DMS 273 (cell line): ENCODE data around the gene SKAP1.

Experiments
- DNase-seq: peaks from one replicate; lab custom pipeline; 2025; ENCODE audit not compliant: unreplicated experiment; lab: John Stamatoyannopoulos, UW

Gene SKAP1

DNA sequence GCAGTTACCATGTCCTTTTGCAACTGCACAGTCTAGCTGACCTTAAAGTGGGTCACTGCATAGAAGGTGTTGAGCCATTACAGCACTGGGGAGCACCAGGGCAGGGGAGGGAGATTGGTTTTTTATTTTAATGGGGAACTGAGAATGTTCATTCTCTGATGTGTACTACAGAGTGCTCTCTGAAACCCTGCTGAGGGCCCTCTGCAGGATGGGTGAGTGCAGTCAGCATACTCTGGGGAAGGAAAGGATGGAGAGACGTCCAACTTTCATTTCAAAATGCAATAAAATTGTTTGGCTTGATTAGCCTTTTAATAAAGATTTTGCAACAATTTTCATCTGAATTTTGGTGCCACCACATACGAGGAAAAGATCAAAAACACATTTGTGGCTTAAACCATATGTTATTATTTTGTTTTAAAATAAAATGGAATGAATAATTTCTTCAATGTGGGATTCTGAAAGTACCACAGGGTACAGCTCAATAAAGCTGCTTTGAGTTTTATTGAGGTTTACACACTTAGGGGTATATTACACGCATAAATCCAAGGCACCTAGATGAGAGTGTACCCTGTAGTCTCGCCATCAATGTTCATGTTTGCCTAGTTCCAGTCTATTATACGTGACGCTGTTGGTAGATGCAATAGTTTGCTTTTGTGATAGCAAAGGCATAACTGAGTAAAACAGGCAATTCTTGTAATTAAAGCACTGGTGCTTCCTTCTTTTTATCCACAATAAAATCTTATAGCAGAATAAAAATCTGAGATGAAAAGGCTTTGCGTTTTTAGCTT lies 249.0 kb downstream of the SKAP1 start:
- DNase-seq: no peak

DNA sequence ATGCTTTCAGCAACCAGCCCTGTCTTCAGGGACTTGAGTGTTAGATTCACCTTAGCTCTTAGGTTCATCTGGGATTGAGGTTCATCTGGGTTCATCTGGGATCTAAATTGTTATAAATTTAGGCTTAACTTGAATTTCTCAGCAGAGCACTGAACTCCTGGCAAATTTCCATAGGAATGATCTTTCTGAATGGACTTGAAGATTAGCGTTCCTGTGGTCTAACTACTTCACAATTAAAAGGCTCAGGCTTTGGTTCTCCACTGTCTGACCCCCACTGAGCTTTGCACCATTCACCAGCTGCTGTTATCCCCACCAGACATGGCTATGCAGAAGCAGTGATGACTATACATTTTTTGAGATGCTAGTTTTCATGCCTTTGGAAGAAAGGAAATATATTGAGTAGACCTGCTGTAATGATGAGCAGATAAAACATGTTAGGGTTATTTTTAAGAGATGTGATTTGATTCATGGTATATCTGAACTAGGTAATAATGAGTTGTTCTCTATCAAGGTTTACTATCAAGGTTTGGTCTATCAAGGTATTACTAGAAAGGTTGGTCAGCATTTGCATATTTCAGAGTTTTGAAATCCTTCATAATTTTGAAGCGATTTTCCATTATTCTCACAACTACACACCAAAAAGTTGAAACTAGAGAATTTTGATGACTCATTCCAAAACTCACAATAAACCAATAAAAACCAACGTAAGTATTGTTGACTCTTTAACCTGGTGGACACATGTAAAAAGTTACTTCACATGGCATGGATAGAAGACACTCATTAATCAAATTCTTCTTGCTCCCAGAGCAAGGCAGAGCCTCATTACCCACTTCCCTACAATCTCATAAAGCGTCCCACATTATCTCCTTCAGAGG lies 250.7 kb downstream of the SKAP1 start:
- DNase-seq: no peak

DNA sequence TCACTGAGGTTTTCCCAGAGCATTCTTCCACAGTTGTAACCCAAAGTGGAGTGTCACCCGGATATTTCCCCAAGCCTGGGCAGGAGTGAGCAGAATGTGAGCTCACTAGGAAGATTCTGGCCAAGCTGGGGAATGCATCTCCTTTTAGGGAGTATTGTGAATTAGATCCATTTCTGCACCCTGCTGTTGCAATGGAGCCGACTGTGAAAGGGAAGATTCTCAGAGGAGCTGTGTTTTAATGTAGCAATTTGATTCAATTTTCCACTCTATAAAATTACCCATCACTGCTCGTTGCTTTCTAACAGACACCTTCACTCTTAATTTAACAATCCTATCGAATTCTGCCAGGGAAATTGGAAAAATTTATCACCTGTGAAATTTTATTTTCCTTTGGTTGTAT lies 251.7 kb downstream of the SKAP1 start:
- DNase-seq: no peak

DNA sequence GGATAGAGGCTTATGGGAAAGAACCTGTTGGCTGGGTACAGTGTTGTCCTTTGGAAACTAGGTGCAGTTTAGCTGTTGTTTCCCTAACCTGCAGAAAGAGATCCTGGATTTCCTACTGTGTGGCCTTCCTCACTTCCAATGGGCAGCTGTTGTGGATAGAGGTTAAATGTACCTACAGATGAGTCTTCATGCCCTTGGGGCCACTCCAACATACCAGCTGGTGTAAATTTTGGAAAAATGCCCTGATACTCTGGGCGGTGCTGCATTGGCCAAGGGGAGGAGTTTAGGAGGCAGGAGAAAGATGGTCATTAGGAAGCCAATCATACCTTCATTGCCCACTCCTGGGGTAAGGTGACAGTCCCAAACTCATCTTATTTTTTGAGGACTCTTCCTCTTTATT lies 252.2 kb downstream of the SKAP1 start:
- DNase-seq: peak; percentile 20

DNA sequence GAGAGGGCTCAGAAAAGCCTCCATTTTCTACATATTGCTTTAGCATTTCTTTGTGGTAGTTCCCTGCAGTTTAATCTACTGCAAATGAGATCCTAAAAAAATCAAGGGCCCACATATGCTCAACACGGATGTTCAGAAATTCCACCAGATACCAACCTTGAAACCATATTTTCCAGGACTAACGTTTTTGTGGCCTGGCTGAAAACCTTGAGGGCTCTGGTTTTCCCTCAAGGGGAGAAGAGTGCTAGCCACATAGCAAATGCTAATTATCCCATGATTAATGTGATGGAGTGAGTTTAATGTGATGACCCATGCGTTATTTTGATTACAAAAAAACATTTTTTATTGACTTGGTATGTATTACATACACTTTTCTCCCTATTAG lies 253.6 kb downstream of the SKAP1 start:
- DNase-seq: no peak

DNA sequence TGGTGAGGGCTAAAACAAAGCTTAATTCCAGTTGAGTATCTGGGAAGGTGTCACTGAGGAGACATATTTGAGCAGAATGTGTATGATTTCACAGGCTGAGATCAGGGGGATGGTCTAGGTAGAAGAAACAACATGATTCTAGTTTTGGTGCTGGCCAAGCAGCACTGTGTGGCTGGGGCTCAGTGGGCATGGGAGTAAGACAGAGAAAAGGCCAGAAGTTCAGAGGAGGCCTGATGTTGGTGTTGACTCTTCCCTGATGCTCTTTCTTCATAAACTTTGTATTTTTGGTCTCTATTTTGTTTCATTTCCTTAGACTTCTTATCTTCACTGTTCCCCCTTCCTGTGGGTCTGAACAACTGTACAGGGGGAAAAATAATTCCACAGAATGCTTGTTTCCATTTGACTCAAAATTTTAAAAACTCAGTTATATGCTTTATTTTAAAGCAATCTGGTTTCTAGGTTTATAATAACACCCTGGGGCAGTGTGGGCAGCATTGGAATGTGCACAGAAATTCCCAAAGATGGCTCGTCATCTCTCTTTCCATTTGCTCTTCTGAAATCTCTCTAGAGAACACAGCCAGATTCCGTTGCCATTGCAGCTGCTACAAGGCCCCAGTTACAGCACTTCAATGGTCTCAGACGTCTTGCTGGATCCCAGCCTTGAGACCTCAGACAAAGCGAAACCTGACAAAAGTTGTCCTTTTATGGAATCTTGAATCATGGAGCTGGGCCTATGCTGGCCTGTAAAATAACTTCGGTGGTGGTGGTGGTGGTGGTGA lies 254.1 kb downstream of the SKAP1 start:
- no peak for DNase-seq

DNA sequence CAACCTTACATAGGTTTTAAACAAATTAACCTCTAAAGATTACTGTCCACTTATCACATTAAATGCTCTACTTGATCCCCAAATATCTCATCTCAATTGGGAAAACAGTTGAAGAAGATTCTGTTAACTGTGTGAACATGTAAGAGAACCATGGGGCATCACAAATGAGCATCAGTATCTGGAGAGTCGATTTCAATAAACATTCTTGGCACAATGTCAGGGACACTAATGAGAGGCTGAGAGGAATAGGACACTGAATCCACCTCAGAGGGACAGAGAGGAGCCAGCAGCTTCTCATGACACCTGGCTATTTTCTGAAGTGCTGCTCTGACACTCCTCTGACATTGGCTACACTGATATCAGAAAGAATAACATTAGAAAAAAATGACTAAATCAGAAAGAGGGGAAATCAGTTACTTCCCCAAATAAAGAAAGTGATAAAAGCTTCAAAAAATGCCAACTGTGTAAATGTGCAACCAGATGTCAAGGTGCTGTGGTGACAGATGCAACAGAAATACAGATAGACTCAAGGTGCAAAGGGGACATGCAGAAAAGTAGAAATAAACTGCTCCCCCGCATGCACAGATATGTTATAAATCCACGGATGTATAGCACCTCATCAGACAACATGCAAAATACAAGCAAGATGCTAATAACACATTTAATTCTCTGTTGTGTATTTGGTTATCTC lies 255.0 kb downstream of the SKAP1 start:
- DNase-seq: no peak

DNA sequence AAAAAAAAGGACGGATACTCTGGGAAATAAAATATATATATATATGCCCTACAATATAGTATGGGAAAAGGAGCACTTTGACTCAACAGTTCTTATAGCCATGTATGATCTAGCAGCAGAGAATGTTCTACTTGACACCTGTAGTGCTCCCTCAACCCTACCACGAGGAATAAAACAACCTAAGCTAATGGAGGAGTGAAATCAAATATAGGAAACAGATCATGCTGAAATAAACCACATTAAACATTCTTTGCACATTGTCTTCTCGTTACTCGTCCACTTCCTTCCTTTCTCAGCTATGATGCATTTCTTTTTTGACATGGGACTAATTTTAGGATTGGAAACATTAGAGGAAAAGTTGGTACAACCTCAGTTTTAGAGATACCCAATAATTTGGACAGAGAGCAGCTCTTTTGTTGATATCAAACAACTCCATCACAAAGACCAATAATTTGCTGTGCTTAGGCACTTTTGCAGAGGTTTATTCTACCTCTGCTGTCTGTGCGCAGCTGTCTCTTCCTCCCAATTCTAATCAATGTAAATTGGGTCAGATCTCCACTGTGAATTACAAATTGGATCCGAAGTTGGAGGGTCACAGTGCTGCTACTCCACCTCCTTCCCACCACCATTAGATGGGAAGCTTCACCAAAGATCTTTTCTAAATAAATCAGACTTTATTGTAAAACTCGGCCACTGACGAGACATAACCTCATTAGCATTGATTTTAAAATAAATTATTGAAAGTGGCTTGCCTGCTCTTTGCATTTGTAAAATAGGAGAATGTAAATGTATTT lies 256.6 kb downstream of the SKAP1 start:
- DNase-seq: no peak

DNA sequence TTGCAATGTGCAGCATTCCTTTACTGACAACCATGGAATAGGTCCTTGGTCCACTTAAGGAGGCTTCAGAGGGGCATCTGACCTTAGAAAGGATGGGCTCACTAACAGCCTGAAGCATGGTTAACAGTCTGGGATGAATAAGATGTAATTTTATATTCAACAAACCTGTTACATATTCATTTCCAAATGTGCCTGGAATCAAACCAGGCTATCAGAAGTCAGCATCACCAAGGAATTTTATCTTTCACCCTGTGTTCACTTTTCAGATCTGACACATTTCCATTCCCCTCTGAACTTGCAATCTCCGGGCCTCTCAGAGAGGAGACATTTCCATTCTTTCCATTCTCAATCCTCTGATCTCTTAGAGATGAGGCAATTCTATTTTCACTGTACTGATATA lies 260.1 kb downstream of the SKAP1 start:
- no peak for DNase-seq

DNA sequence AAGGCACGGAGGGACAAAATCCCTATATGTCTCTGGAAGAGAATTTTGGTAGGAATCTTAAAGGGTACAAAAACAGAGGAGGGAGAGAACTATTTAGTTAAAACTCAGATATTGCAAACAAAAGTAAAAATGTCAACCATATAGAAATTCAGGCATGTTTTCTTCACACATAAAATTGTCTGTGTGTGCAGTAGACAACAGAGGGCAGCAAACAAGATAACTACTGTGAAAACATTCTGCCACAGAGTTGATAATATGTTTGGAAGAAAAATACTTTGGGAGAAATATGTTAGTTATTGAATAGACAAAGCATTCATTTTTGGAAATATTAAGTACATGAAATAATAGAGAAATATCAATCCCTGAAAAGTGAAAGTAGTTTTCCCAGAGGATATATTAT lies 266.2 kb downstream of the SKAP1 start:
- DNase-seq: no peak

DNA sequence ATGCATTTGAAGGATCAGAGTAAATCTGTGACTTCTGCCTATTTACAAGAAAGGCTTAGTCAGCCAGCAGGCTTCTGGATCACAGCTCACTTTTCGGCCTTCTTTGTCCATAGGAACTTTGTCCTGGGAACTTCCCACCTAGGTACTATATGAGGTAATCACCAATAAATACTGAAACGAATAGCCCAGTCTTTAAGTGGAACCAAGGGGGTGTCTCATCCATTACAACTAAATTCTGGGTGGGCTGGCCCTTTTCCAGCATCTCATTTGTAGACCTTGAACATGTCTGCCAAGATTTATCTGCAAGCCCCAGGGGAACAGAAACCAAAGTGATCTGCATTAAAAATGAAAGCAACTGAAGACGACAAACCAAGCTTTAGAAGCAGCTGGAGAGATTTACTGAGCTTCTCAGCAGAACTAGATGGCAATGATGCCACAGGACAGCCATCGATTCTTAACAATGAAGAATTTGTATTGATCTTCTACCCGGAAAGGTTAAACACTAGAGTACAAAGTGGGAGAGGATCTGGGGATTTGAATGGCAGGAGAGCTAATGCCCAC lies 267.0 kb downstream of the SKAP1 start:
- peak; percentile 38 for DNase-seq

DNA sequence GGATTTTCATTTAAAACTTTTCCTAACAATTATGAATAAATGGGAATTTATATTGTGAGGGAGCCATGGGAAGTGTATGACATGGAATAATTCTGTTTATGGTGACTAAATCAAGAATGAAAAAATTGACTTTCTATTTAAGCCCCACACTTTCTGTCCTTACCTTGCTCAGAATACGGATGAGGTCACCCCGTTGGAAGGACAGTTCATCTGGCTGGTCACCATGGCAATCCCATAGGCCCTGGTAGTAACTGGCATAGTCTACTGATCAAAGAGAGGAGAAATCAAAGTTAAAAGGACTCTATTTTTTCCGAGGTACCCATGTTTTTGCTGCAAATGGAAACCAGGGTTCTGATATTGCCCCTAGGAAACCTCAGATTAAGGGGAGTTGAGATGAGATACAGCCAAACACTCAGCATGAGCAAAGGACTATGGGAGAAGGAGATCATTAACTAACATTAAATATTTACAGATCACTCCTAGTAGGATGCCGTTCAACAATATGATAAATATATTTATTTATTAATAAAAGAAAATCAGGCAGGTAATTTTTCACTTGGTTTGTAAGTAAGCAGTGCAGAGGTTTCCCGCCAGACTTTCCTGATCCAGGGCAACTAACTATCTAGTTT lies 267.6 kb downstream of the SKAP1 start:
- no peak for DNase-seq

DNA sequence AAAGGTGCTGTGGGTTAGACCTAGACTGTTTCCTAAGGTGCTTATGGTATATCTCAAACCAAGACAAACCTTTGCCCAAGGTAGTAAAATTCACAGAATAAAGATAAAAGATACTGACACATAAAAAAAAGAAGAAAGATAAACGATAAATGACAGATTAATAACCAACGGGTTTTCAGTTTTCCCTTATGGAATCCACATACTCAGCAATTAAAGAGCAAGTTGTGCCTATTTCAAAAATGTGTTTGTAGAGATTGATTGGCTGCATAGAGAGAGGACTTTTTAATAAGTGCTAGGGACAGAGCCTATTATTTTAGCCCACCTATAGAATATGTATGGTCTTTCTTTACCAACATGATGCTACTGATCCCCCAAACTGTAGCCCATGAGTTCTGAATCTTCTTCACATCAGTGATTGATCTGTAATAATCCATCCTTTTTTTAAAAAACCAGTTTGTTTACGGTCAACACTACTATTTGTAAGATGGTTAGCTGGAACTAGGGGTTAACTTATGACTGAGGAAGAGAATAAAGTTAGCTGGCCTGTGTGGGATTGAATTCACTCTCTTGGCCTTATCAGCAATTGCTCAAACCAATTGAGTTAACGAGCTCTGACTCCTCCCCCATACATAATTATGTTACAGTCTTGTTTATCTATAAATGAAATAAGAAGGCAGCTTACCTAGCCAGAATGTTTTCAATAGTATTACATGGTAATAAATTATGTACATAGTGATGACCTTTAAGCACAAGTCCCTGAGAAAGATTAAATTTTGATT lies 268.7 kb downstream of the SKAP1 start:
- DNase-seq: no peak

DNA sequence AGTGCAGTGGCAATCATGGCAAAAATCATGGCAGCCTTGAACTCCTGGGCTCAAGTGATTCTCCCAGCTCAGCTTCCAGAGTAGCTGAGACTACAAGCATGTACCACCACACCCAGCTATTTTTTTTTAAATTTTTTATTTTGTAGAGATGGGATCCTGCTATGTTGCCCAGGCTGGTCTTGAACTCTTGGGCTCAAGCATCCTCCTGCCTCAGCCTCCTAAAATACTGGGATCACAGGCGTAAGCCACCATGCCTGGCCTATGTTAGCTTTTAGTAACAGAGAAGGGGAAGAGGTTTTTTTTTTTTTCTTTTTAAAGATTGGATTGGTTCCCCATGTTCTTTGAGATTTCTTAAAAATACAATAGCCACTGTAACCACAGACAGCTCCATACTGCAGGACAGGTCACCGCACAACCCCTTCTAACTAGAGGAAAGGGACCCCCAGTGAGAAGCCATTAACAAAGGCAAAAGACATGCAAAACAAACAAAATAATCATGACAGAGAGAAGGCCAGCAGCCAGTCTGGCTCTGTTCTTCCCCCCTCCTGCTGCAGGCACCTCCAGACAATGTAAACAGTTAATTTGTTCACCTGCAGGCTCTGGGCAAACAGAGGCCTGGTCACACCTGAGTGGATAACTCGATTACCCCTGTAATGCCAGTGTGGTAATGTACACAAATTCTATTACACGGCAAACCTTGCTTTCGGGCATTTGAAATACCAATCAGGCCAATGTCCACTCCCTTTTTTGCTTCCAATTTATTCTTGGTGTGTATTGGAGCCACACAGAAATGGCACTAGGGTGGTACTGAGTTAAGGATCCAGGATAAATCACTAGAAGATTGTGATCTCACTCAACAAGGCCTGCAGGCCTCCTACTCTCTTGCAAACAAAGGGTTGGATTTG lies 269.6 kb downstream of the SKAP1 start:
- DNase-seq: no peak

DNA sequence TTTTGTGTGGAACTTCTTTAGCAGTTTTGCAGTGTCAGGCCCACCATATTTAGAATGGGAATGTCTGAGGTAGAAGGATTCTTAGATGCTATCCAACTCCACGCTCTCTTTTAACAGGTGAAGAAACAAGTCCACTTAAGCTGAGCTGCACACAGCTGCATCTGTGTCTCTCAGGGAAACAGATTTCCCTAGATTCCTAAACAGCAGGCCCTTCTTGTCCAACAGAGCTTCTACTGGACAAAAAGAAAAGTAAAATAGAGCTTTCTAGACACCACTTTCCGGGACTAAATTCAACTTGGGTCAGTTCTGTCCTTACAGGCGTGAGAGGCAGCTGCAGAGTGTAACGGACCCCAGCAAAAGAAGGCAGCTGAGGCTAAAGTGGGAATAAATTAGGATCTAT lies 270.8 kb downstream of the SKAP1 start:
- DNase-seq: no peak

DNA sequence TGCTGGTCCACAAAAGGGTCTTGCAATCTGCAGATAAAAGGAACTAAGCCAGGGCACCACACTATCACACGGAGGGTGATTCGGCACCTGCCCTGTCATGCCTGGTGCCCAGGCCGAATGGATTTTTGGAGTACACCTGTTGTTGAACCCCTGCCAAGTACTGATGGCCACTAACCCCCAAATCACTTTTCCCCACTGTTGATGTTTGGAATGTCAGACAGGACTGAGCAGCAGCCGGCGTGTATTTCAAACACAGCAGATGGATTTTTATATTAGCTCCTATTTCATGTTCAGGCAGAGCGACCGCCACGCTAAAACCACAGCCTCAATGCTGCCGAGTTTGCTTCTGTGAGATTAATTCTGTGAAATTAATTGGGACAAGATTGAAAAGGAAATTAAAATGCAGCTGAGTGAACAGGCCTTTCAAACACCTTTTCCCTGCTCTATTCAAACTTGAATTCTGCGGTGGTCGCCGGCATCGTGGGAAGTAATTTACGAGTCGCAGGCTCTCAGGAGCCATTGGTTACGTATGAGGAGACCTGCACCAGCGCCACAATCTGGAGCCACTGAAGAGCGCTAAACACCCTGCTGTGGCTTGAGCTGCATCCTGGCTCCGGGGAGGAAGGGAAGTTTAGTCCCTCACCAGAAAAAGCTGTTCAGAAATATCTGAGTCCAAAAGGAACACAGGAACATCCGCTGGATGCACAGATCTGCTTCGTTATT lies 274.0 kb downstream of the SKAP1 start:
- DNase-seq: peak; percentile 52
